ENCODE measurements around the gene MAPK8IP3.

MAPK8IP3 gene

GRCh38 chr16:1743376-1744337 is 37.7 kb downstream of the MAPK8IP3 start:
- no peak for DNase-seq

- DNase-seq: no peak
These were observed 38.4 kb downstream of the MAPK8IP3 start for GRCh38 chr16:1744338-1744840.

- DNase-seq: no peak
These were observed 39.3 kb downstream of the MAPK8IP3 start for GRCh38 chr16:1745181-1745899.

GRCh38 chr16:1745900-1746692 is 40.1 kb downstream of the MAPK8IP3 start:
- no peak for DNase-seq

GRCh38 chr16:1746693-1747195 is 40.7 kb downstream of the MAPK8IP3 start:
- no peak for DNase-seq

DNA sequence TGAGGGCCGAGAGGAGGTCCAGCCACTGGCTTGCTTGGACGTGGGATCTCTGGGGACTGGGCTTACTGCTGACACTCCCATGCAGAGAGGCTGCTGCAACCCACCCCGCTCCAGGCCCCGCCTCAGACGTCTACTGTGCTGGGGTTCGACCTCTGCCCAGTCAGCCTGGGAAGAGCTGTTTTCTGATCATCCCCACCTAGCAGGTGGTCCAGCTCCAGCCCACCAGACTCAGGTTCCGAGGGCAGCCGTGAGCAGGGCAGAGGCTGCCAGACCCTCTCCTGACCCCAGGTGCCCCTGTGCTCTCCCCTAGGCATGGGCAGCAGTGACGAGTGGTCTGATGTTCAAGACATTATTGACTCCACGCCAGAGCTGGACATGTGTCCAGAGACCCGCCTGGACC is 41.9 kb downstream of the MAPK8IP3 start:
- DNase-seq: no peak

GRCh38 chr16:1749152-1750117 is 43.4 kb downstream of the MAPK8IP3 start:
- no peak for DNase-seq

GRCh38 chr16:1751946-1752345 is 46.0 kb downstream of the MAPK8IP3 start:
- DNase-seq: no peak

DNA sequence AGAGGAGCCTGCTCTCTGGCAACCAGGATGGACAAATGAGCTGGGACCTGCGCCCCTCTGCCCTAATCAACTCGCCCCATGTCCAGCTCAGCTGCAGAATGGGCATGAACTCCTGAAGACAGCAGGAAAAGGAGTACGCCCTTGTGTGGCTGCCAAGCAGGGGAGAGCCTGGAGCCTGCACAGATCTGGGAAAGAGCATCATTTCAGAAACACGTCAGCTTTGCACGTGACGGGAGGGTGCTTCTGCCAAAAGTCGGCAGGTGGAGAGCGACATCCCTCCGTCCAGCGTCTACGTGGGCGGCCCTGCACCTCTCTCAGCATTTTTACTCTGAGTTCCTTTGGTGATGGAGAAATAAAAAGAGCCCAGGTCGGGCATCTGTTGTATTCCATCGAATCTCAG is 46.9 kb downstream of the MAPK8IP3 start:
- DNase-seq: no peak

DNA sequence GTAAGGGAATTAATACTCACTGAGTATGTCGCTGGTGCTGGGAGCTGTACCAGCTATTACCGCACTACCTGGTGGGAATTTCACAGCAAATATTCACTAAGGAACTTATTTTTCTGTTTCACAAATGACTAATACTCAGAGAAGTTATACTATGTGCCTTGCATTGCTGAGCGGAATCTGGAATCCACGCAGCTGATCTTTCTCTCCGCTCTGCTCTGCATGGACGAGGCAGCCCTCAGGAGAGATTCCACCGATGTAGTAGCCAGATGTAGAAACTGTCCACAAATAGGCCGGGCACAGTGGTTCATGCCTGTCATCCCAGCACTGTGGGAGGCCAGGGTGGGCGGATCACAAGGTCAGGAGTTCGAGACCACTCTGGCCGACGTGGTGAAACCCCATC is 48.2 kb downstream of the MAPK8IP3 start:
- no peak for DNase-seq

GRCh38 chr16:1757714-1758461 is 51.9 kb downstream of the MAPK8IP3 start:
- DNase-seq: no peak

DNA sequence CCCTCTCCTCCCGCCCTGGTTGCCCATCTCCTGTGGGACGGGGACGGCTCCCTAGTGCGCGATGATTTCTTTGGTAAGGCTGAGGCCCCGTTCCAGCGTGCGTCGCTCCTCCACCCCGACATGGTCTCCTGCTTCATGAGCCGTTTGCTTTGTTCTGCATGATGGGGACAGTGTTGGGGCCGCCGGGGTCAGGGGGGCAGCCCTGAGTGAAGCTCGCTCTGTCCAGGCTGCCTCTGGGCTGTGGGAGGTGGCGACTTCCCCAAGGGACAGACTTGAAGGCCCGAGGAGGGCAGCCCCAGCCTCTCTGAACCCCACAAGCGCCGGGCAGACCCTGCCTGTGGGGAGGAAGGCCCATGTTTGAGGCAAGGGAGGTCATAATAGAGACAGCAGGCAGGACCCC is 52.9 kb downstream of the MAPK8IP3 start:
- no peak for DNase-seq

- no peak for DNase-seq
These were observed 53.5 kb downstream of the MAPK8IP3 start for GRCh38 chr16:1759511-1759910.

- no peak for DNase-seq
These were observed 54.9 kb downstream of the MAPK8IP3 start for GRCh38 chr16:1760911-1761310.

DNA sequence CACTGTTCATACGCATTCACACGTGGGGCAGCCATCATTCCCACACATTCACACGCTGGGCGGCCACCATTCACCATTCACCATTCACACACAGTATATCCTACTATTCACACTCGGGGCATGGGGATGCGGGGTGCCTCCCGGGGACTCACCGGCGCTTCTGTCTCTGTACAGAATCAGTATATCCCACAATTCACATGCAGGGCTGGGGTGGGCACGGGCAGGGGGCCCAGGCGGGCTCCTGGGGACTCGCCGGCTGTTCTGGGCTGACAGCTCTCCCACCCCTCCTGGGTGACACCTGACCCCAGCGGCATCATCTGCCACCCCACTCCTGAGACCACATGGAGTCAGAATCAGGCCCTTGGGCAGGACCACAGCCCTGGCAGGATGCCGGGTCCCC is 55.8 kb downstream of the MAPK8IP3 start:
- DNase-seq: no peak

DNA sequence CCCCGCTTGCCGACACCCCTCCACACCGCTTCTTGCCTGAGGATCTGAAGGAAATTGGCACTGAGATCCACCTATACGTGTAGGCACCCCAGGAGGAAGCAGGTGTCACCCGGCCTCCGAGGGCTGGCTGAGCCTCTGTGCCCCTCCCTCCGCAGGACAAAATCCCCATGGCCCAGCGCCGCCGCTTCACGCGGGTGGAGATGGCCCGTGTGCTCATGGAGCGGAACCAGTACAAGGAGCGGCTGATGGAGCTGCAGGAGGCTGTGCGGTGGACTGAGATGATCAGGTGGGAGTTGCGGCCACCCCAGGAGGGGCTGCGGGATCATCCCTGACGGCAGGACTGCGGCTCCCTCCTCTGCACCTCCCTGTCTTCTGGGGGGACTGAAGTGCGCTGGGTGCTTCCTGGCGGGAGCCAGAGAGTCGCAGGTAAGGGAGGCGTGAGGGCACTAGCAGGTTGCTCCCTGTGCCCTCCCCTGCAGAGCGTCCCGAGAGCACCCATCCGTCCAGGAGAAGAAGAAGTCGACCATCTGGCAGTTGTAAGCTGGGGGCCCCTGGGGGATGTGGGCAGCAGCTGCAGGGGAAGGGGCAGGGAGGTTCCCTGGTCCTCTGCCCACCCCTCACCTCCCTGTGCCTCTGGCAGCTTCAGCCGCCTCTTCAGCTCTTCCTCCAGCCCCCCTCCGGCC is 56.3 kb downstream of the MAPK8IP3 start:
- no peak for DNase-seq

GRCh38 chr16:1762879-1763520 is 57.0 kb downstream of the MAPK8IP3 start:
- DNase-seq: no peak

GRCh38 chr16:1763521-1764511 is 57.8 kb downstream of the MAPK8IP3 start:
- no peak for DNase-seq

Measured in stimulated activated CD8-positive, alpha-beta memory T cell treated with anti-CD3 and anti-CD28 coated beads, Interleukin-4, amount 100 ng/mL, for 48 hours (primary cell).